ENCODE data around the gene H2BK1.

H2BK1 gene

GRCh38 chr7:151218170-151218569, 7.9 kb upstream of the H2BK1 start:
- no peaks in the 10 kb centered on the region for H3F3A ChIP-seq (ENCODE audit: insufficient read depth, low read length)
- no peak overlapping the region for H3K27ac ChIP-seq (ENCODE audit: low read depth, low read length, poor library complexity, severe bottlenecking)
- H3K27me3 ChIP-seq (ENCODE audit: insufficient read depth, low read length) = no peaks in the 10 kb centered on the region
- H3K4me2 ChIP-seq (ENCODE audit: low read length) = no peak overlapping the region
- no peaks in the 10 kb centered on the region for H3K4me1 ChIP-seq (ENCODE audit: insufficient read depth, low read length, severe bottlenecking)
- no peak overlapping the region for H3K4me3 ChIP-seq (ENCODE audit: low read depth, low read length, poor library complexity, severe bottlenecking)
- peaks cover 97% of the 10 kb centered on the region for H3K36me3 ChIP-seq (ENCODE audit: insufficient read depth, low read length)
- no peak overlapping the region for H3K9ac ChIP-seq (ENCODE audit: low read length)
- H4K20me1 ChIP-seq (ENCODE audit: insufficient read depth, low read length) = no peaks in the 10 kb centered on the region
- H3K79me2 ChIP-seq (ENCODE audit: insufficient read depth, low read length) = no peaks in the 10 kb centered on the region
- H2AFZ ChIP-seq (ENCODE audit: low read length) = no peak overlapping the region
- no peaks in the 10 kb centered on the region for H3K9me3 ChIP-seq (ENCODE audit: low read length)
- H3K9me2 ChIP-seq (ENCODE audit: low read depth, low read length) = no peaks in the 10 kb centered on the region
- no peak for TF ChIP-seq EZH2 (IDR thresholded peaks at IDR 0.05; ENCODE audit: borderline replicate concordance, low read length)
- TF ChIP-seq, protein P1, sequence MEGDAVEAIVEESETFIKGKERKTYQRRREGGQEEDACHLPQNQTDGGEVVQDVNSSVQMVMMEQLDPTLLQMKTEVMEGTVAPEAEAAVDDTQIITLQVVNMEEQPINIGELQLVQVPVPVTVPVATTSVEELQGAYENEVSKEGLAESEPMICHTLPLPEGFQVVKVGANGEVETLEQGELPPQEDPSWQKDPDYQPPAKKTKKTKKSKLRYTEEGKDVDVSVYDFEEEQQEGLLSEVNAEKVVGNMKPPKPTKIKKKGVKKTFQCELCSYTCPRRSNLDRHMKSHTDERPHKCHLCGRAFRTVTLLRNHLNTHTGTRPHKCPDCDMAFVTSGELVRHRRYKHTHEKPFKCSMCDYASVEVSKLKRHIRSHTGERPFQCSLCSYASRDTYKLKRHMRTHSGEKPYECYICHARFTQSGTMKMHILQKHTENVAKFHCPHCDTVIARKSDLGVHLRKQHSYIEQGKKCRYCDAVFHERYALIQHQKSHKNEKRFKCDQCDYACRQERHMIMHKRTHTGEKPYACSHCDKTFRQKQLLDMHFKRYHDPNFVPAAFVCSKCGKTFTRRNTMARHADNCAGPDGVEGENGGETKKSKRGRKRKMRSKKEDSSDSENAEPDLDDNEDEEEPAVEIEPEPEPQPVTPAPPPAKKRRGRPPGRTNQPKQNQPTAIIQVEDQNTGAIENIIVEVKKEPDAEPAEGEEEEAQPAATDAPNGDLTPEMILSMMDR (IDR thresholded peaks at IDR 0.05; ENCODE audit: low read length) = no peak

DNA sequence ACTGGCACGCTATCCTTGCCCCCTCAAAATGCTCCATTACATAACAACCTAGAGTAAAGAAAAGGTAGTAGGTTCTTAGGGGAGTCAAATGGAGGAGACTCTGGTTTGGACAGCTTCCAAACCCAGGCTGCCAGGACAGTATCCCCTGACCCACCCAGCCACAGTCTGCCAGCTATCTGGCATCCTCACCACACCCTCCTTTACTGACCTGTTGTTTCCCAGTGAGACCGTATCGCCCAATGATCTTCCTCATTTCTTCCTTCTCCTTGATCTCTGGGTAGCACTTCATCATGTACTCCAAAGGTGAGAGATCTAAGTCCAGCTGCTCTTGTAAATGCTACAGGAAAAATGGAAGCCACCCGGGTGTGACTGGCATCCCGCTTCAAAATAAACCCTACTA, 5.1 kb upstream of the H2BK1 start:
- H3K36me3 ChIP-seq (ENCODE audit: insufficient read depth, low read length) = peaks cover 86% of the 10 kb centered on the region
- H3K4me3 ChIP-seq (ENCODE audit: low read depth, low read length, poor library complexity, severe bottlenecking) = no peak overlapping the region
- H2AFZ ChIP-seq (ENCODE audit: low read length) = no peak overlapping the region
- H4K20me1 ChIP-seq (ENCODE audit: insufficient read depth, low read length) = no peaks in the 10 kb centered on the region
- no peak overlapping the region for H3K4me2 ChIP-seq (ENCODE audit: low read length)
- H3K79me2 ChIP-seq (ENCODE audit: insufficient read depth, low read length) = no peaks in the 10 kb centered on the region
- no peak overlapping the region for H3K9ac ChIP-seq (ENCODE audit: low read length)
- no peak overlapping the region for H3K27ac ChIP-seq (ENCODE audit: low read depth, low read length, poor library complexity, severe bottlenecking)
- no peaks in the 10 kb centered on the region for H3K9me2 ChIP-seq (ENCODE audit: low read depth, low read length)
- no peaks in the 10 kb centered on the region for H3F3A ChIP-seq (ENCODE audit: insufficient read depth, low read length)
- no peaks in the 10 kb centered on the region for H3K9me3 ChIP-seq (ENCODE audit: low read length)
- TF ChIP-seq EZH2 (IDR thresholded peaks at IDR 0.05; ENCODE audit: borderline replicate concordance, low read length) = no peak
- TF ChIP-seq, protein P1 (IDR thresholded peaks at IDR 0.05; ENCODE audit: low read length) = no peak
- no peaks in the 10 kb centered on the region for H3K4me1 ChIP-seq (ENCODE audit: insufficient read depth, low read length, severe bottlenecking)
- no peaks in the 10 kb centered on the region for H3K27me3 ChIP-seq (ENCODE audit: insufficient read depth, low read length)

DNA sequence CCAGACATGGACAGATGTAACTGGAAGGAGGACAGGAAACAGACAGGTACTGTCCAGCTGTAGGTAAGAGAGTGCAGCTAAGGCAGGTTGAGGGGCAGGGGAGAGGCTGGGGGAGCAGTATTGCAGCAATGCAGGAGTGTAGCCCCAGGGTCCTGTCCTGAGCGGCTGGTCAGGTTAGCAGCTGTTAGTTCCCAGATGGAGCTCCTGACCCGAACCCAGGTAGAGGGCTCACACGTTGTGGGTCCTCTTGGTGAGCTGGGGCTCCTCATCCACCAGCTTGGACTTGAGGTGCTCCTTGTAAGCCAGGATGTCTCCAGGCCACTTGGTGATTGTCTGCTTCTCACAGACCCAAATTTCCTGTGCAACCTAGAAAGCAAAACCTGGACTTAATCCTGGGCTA, 3.5 kb upstream of the H2BK1 start:
- Histone ChIP-seq H3K4me3 (ENCODE audit: low read depth, low read length, poor library complexity, severe bottlenecking) (no peak overlapping the region), H3K79me2 (ENCODE audit: insufficient read depth, low read length) (no peaks in the 10 kb centered on the region), H3F3A (ENCODE audit: insufficient read depth, low read length) (no peaks in the 10 kb centered on the region), H3K9me3 (ENCODE audit: low read length) (no peaks in the 10 kb centered on the region), H4K20me1 (ENCODE audit: insufficient read depth, low read length) (no peaks in the 10 kb centered on the region), H3K9ac (ENCODE audit: low read length) (no peak overlapping the region), H3K36me3 (ENCODE audit: insufficient read depth, low read length) (peaks cover 70% of the 10 kb centered on the region), H2AFZ (ENCODE audit: low read length) (no peak overlapping the region), H3K27ac (ENCODE audit: low read depth, low read length, poor library complexity, severe bottlenecking) (no peak overlapping the region), H3K9me2 (ENCODE audit: low read depth, low read length) (no peaks in the 10 kb centered on the region), H3K4me2 (ENCODE audit: low read length) (no peak overlapping the region), H3K27me3 (ENCODE audit: insufficient read depth, low read length) (no peaks in the 10 kb centered on the region), H3K4me1 (ENCODE audit: insufficient read depth, low read length, severe bottlenecking) (no peaks in the 10 kb centered on the region)
- TF ChIP-seq, protein P1 (IDR thresholded peaks at IDR 0.05; ENCODE audit: low read length) = no peak
- no peak for TF ChIP-seq EZH2 (IDR thresholded peaks at IDR 0.05; ENCODE audit: borderline replicate concordance, low read length)
